IgD-negative memory B cell (primary cell): Measurements from ENCODE around the gene ATP6V0D1. TPM values are rescaled to one million over a fixed set of nuclear protein-coding genes. Genes with fewer than 3 reads are reported as not detected.

Experiments
- H3K27ac Mint-ChIP-seq, 3 donors: one replicate each; pipeline ENCODE4 v1.8.0; 2020 to 2022; ENCODE audit warnings: mild to moderate bottlenecking in 3 of 3, mixed read lengths in 3 of 3, moderate library complexity in 1 of 3
- H3K27me3 Mint-ChIP-seq: one replicate; pipeline ENCODE4 v1.8.0; 2021; ENCODE audit warnings: mixed read lengths
- H3K36me3 Mint-ChIP-seq: one replicate; pipeline ENCODE4 v1.8.0; 2020; ENCODE audit warnings: mild to moderate bottlenecking, mixed read lengths
- H3K4me1 Mint-ChIP-seq, 3 donors: one replicate each; pipeline ENCODE4 v1.8.0; 2020 to 2022; ENCODE audit warnings: mixed read lengths in 3 of 3, mild to moderate bottlenecking in 1 of 3
- H3K4me3 Mint-ChIP-seq, 4 donors: one replicate each; pipeline ENCODE4 v1.8.0; 2020 to 2022; ENCODE audit warnings: mild to moderate bottlenecking in 4 of 4, mixed read lengths in 4 of 4, moderate library complexity in 3 of 4
- H3K9me3 Mint-ChIP-seq, 3 donors: one replicate each; pipeline ENCODE4 v1.8.0; 2020 to 2021; ENCODE audit warnings: mixed read lengths in 3 of 3, mild to moderate bottlenecking in 1 of 3
- polyA plus RNA-seq: library from polyadenylated mRNA; unstranded; fragments of 300-500 nt; fragmentation: Illumina TruSeq; gene quantifications from one replicate; pipeline ENCODE4 v1.2.3, GENCODE V29; 2021

Gene ATP6V0D1
- polyA plus RNA-seq, 1 donor from 2014 or later = 160 TPM

DNA sequence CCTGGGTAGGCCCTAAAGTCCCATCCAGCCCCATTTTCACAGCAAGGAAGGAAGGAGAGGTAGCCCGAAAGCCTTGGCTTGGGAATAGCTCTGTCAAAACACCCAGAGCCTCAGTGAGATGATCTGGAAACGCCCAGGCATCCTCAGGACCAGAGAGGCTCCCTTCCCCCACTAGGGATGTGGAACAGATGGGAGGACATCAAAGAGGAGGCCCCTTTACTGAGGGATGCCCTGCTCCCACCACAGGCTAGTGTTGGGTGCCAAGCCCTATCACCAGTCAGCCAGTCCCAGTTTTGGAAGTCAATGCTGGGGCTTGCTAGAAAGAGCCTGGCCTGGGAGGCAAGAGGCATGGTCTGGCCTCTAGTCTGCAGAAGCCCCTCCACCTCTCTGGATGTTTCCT is 92.4 kb downstream of the ATP6V0D1 start:
- Mint-ChIP-seq H3K27me3 (peaks cover 14% of the 10 kb centered on the region), H3K36me3 (no peaks in the 10 kb centered on the region), H3K4me3 (no peak overlapping the region), H3K9me3 (no peaks in the 10 kb centered on the region), H3K27ac (no peak overlapping the region), H3K4me1 (peaks cover 0 to 4% (median 3%) of the 10 kb centered on the region in 3 donors)

DNA sequence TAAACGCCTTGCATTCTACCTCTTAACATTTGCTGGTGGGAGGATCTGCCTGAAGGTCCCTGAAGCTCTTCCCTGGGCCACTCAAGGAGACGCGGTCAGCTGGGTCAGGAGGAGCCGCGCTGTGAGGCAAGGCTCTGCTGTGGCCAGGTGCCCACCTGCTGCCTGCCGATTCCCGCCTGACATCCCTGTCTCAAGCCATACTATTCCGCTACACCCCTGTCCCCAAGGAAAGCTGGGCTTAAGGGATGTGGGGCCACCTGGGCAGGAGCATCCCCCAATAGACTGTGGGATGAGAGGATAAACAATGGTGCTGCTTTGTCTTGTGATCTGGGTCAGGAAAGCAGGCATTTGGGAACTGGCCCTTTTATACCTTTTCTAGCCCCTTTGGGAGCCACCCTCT is 92.8 kb downstream of the ATP6V0D1 start:
- no peak overlapping the region for H3K27ac Mint-ChIP-seq

More for the DNA sequence above, 92.8 kb downstream of the ATP6V0D1 start:
- H3K27me3 Mint-ChIP-seq = peaks cover 13% of the 10 kb centered on the region
- peaks cover 0 to 4% (median 3%) of the 10 kb centered on the region in 3 donors for H3K4me1 Mint-ChIP-seq
- H3K36me3 Mint-ChIP-seq = no peaks in the 10 kb centered on the region
- H3K4me3 Mint-ChIP-seq = no peak overlapping the region
- no peaks in the 10 kb centered on the region for H3K9me3 Mint-ChIP-seq

Other genes with a start within 250 kb of the ATP6V0D1 start
- 3.8 TPM for gene FHOD1, start 233.7 kb downstream of the ATP6V0D1 start, polyA plus RNA-seq
- gene SLC9A5, start 232.2 kb downstream of the ATP6V0D1 start, polyA plus RNA-seq = 0.75 TPM
- gene PLEKHG4, start 201.6 kb downstream of the ATP6V0D1 start, polyA plus RNA-seq = 0.65 TPM
- gene KCTD19, start 154.4 kb downstream of the ATP6V0D1 start, polyA plus RNA-seq = not detected
- not detected for gene LRRC36, start 154.3 kb downstream of the ATP6V0D1 start, polyA plus RNA-seq
- gene TPPP3, start 87.7 kb downstream of the ATP6V0D1 start, polyA plus RNA-seq = not detected
- gene ZDHHC1, start 64.7 kb downstream of the ATP6V0D1 start, polyA plus RNA-seq = 0.33 TPM
- gene HSD11B2, start 50.0 kb downstream of the ATP6V0D1 start, polyA plus RNA-seq = not detected
- not detected for gene AGRP, start 2.4 kb upstream of the ATP6V0D1 start, polyA plus RNA-seq
- 43.8 TPM for gene RIPOR1, start 47.7 kb upstream of the ATP6V0D1 start, polyA plus RNA-seq
- gene CTCF, start 81.4 kb upstream of the ATP6V0D1 start, polyA plus RNA-seq = 70.9 TPM
- gene CARMIL2, start 164.0 kb upstream of the ATP6V0D1 start, polyA plus RNA-seq = 14.5 TPM
- gene ACD, start 179.1 kb upstream of the ATP6V0D1 start, polyA plus RNA-seq = 48.6 TPM
- gene PARD6A, start 179.8 kb upstream of the ATP6V0D1 start, polyA plus RNA-seq = 18.5 TPM
- 1.8 TPM for gene ENKD1, start 185.6 kb upstream of the ATP6V0D1 start, polyA plus RNA-seq
- 8.2 TPM for gene C16orf86, start 185.7 kb upstream of the ATP6V0D1 start, polyA plus RNA-seq
- 13.4 TPM for gene GFOD2, start 238.2 kb upstream of the ATP6V0D1 start, polyA plus RNA-seq